DMS114 treated with DMSO at 0.1 percent for 48 hours (cell line): ENCODE data around the gene NT5DC1.

Experiments used
- DNase-seq: peaks from one replicate; lab custom pipeline; 2025; ENCODE audit not compliant: unreplicated experiment; lab: John Stamatoyannopoulos, UW

NT5DC1 gene

GRCh38 chr6:116133453-116133852, 32.8 kb downstream of the NT5DC1 start:
- no peak for DNase-seq

GRCh38 chr6:116136373-116136772, 35.7 kb downstream of the NT5DC1 start:
- no peak for DNase-seq

- no peak for DNase-seq
These were observed 36.3 kb downstream of the NT5DC1 start for GRCh38 chr6:116136933-116137340.

- DNase-seq = no peak
These were observed 39.3 kb downstream of the NT5DC1 start for GRCh38 chr6:116139917-116140316.

GRCh38 chr6:116144605-116145004, 44.0 kb downstream of the NT5DC1 start:
- no peak for DNase-seq

GRCh38 chr6:116145803-116146675, 45.4 kb downstream of the NT5DC1 start:
- DNase-seq = no peak

- DNase-seq = no peak
These were observed 52.0 kb downstream of the NT5DC1 start for GRCh38 chr6:116152620-116153019.

- DNase-seq = no peak
These were observed 54.2 kb downstream of the NT5DC1 start for GRCh38 chr6:116154887-116155286.

GRCh38 chr6:116156405-116157326, 56.0 kb downstream of the NT5DC1 start:
- no peak for DNase-seq

GRCh38 chr6:116157391-116157790, 56.7 kb downstream of the NT5DC1 start:
- DNase-seq = no peak

- no peak for DNase-seq
These were observed 58.0 kb downstream of the NT5DC1 start for GRCh38 chr6:116158641-116159040.

GRCh38 chr6:116159782-116160524, 59.3 kb downstream of the NT5DC1 start:
- no peak for DNase-seq

GRCh38 chr6:116165596-116165995, 64.9 kb downstream of the NT5DC1 start:
- no peak for DNase-seq

- no peak for DNase-seq
These were observed 65.7 kb downstream of the NT5DC1 start for GRCh38 chr6:116166369-116166768.

GRCh38 chr6:116168148-116168547, 67.5 kb downstream of the NT5DC1 start:
- no peak for DNase-seq

- DNase-seq = no peak
These were observed 69.2 kb downstream of the NT5DC1 start for GRCh38 chr6:116169880-116170279.

GRCh38 chr6:116170358-116171057, 69.9 kb downstream of the NT5DC1 start:
- no peak for DNase-seq

- no peak for DNase-seq
These were observed 73.3 kb downstream of the NT5DC1 start for GRCh38 chr6:116173928-116174327.

- no peak for DNase-seq
These were observed 74.7 kb downstream of the NT5DC1 start for GRCh38 chr6:116175344-116175743.

GRCh38 chr6:116176596-116176995, 75.9 kb downstream of the NT5DC1 start:
- DNase-seq = no peak

- no peak for DNase-seq
These were observed 79.7 kb downstream of the NT5DC1 start for GRCh38 chr6:116180375-116180774.
